ENCODE results near the gene NNMT. TPM values are rescaled to one million over a fixed set of nuclear protein-coding genes. Genes with fewer than 3 reads are reported as not detected.
A peak's percentile ranks its signal among the peaks of the same experiment; 100 is the strongest.

Gene NNMT
- total RNA-seq, 1 donor from 2014 or later, result 1,107 TPM

DNA sequence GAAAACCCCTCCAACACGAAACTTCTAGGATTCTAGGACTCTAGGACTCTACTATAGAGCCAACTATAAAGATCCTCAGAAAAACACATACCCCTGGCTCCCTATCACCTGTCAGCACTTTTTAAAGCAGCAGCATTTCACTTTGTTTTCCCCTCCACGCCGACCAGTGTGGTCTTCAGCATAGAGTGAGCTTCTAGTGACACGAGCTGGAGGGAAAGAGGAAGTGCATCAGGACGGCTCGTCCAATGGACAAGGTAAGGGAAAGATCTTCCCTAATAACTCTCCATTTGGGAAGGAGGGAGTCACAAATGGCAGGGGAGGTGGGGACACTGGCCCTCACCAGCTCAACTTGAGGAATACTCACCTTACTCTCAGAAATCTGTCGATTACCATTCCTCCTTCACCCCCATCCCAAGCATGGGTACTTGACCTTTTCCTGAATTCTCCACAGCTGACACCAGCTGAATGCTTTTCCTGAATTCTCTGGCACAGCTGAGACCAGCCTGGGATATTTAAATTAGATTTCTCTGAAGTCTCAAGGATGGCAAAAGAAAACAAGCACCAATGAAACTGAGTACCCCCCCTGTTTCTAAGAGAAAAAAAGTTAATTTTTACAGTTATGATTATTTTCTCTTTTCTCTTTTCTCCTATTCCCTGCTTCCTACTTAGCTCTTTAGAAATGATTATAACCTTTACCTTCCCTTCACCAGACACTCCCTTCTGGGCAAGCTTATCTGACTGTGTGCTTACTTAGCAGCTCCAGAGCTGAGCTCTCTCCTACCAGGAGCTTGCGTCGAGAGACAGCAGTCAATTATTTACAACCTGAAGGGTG is 33.3 kb upstream of the NNMT start:
- peak; percentile 70 for DNase-seq (ENCODE audit: low read depth)

DNA sequence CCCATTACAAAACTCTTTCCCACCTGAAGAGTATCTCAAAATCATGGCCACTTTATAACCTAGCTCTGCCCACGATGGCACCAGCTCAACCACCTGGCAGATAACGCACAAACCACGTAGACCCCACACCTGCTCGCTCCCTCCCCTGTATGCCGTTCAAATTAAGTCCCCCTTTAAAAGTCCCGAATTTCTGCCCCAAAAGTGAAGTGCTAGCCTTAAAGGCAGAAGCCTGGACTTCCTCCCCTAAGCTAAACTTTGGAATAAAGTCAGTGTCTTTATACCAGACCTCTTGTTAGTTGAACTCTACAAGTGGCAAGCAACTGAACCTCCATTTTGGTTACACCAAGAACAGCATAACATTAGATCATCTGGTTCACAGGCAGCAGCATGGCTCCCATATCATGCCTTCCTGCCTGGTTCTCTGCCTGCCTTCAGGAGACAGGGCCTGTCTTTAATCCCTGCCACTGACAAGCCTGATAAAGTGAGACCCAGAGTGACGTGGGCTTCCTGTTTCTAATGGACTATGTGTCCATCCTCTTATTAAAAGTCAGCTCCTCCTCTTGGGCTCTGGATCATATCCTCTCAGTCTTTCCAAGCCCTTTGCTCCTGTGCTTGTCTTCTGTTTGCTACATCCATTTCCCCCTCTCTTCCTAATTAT is 32.6 kb upstream of the NNMT start:
- DNase-seq (ENCODE audit: low read depth), result no peak

DNA sequence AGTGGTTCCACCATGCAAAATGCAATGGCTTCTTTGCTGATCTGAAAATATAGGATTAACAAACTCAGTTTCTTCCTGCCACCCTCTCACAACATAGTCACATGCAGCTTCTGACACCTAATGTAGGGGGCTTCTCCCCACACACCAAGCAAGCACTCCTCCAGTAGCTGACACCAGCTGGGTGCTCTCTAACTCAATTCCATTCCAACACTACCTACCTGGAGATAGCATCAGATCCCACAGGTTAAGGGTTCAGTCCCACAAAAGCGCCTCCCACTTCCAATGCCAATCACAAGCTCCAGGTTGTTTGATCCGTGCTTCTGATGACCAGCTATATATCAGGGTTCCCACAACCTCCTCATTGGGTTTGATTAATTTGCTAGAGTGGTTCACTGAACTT is 31.8 kb upstream of the NNMT start:
- no peak for DNase-seq (ENCODE audit: low read depth)

DNA sequence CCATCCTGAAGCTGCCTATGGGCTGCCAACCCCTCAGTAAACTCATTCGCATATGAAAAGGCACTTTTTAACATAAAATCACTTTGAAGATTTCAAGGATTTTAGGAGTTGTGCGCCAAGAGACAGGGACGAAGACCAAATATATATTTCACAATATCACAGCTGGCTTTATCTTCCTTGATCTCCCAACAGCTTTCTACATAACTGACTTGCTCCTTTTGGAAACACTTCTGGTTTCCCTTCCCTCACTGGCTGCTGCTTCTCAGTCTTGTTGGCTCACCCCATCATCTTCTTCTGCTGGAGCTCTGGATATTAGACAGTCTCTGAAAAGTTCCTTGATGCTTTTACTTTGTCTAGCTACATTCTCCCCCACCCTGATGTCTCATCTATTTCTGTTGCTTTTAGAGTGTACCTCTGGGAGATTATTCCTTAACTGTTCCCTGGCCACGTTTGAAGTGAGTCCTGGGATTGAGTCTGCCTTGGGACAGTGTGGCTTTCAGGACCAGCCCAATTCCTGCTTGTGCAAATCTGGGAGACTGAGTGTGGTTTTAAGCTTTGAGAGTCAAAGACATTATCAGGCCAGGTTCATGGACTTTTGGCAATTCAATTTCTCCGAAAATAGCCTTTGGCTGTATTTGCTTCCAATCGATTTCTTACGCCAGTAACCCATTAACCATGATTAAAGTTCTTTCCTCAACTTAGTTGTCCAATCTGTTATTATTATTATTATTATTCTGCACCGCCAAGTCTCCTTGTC is 30.9 kb upstream of the NNMT start:
- DNase-seq (ENCODE audit: low read depth), result no peak

DNA sequence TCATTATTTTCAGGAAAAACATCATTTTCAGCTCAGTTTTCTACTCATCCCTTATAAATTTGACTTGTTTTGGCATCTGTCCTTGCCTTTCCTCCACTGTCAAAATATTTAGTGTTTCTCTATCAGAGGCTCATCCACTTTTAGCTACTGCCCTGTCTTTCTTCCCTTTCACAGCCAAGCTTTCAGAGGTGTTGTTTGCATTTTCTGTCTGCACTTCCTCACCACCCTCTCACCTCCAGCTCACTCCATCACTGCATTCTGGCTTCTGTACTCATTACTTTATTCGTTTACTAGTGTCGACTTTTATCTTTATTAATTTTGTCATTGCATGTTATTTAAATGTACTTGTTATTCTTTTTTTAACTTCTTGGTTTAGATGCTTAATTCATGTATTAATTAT is 26.7 kb upstream of the NNMT start:
- no peak for DNase-seq (ENCODE audit: low read depth)

DNA sequence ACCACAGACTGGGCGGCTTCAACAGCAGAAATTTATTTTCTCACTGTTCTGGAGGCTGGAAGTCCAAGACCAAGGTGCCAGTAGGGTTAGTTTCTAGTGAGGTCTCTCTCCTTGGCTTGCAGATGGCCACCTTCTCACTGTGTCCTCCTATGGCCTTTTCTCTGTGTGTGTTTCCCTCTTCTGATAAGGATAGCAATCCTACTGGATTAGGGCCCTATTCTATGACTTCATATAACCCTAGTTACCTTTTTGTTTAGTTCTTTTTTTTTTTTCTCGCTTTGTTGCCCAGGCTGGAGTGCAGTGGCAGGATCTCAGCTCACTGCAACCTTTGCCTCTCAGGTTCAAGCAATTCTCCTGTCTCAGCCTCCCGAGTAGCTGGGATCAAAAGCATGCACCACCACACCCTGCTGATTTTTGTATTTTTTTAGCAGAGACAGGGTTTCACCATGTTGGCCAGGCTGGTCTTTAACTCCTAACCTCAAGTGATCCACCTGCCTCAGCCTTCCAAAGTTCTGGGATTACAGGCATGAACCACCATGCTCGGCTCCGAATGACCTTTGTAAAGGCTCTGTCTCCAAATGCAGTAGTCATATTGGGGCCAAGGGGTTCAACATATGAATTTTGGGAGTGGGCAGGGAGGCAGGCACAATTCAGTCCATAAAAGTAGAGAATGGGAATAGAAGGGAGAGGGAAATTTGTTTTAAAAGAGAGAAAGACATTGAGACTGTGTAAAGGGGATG is 25.5 kb upstream of the NNMT start:
- no peak for DNase-seq (ENCODE audit: low read depth)

DNA sequence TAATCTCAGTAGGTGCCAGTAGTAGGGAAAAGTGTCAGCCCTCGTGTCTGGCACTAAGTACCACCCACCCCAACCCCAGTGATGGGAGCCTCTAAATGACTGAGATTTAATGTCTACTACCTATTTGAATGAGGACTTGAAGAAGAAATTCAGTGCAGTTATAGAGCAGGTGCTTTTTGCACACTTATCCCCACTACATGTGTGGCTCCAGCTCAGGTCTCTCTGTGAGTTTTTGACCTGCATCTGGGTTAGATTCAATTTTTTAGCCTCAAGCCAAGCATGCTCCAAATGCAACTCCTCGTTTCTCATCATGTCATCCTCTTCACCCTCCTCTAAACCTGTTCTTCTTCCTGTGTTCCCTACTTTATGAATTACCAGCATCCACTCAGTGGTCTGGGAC is 24.9 kb upstream of the NNMT start:
- no peak for DNase-seq (ENCODE audit: low read depth)

DNA sequence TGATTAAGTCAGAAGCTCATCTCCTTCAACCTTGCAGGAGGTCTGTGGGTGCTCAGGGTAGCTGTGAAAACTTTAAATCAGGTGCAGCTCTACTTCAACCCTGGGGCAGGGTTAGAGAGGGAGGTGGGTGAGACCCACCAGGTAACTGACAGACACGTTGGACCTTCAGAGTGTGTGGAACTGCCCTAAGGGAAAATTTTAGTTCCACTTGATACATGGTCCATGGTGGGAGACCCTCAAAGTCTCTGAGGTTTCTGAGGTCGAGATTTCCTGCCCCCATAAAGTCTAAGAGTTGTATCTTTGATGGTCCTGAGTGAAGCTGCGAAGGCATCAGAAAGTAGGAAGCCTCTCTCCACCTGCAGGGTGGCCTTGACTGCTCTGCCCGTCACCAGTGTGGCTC is 23.9 kb upstream of the NNMT start:
- DNase-seq (ENCODE audit: low read depth), result no peak

DNA sequence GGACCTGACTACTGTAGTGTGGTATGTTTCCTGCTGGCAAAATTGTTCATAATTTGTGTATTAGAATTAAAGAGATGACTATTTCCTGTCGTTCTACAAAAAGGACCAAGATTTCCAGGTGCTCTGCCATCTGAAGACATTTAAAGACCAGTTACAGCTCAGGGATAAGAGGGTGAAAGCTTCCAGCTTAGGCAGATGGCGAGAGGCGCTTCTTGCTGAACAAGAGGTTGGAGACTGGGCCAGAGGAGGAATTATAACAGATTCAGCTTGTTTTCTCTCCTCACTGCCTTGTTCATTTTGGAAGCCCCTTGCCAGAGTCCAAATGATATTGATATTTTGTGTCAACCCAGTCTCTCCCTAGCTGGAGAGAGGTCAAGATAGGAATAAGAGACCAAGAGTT is 23.1 kb upstream of the NNMT start:
- DNase-seq (ENCODE audit: low read depth), result no peak

DNA sequence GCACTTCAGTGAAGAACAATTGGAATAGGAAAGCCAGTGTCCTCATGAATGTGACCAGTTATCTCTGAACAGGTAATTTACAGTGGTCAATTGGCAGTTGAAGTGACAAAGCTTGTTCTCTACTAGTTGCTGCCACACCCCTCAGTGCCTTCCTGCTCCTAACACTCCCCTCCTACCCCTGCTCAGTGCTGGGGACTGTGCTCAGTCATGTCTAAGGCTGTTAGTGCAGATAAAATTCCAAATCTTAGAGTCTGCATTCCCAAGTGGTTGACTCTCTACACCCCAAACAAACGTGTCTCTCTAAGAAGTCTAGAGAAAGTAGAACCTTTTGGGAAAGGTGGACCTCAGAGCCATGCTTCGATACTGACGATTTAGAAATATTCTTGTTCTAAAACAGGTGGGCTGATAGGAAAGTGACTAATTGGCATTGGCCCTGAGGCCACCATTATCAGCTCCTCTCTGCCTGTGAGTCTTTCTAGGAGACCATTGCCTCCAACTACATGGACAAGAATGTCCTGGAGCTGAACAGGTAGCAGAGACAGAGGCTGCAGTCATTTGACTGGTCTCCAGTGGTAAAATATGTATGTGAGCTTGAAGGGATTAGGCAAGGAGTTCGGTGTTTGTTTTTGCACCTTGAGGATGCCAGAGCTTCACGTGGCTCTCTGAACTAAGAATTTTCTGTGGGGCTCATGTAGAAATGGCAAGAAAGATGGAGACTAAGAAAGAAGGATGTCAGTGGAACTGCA is 22.1 kb upstream of the NNMT start:
- DNase-seq (ENCODE audit: low read depth), result no peak

DNA sequence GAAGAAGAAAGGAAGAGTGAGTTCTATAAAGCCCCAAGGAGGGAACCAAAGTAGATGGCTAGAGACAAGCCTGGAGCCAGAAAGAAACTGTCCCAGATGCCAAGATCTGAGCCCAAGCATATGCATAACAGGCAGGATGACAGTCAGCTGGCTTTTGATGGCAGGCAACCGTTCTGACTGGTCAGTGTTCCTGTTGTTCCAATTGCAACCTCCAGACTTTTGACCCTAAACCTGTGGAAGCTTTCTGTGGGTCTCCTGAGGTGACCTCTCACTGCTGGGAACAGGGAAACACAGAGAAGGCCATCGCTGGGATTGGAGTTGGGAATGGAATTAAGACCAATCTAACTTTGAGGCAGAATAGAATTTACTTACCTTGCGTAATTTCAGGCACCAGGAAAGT is 21.6 kb upstream of the NNMT start:
- DNase-seq (ENCODE audit: low read depth), result no peak

DNA sequence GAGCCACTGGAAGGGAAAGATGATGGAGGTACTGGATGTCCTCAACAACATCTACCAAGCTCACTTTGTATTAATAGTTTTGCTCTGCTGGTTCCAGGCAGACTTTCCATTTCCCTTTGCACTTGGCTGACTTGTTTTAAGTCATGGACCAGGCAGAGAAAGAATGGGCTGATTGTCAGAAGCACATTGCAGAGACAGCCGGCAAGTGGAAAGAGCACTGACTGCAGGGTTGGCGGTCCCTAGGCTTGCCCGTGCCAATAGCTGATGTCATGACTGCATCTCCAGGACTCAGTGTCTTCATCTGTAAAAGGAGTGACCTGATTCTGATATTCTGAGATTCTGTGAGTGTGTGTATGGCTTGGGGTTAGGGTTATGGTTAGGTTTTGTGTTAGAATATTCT is 20.9 kb upstream of the NNMT start:
- DNase-seq (ENCODE audit: low read depth), result no peak

DNA sequence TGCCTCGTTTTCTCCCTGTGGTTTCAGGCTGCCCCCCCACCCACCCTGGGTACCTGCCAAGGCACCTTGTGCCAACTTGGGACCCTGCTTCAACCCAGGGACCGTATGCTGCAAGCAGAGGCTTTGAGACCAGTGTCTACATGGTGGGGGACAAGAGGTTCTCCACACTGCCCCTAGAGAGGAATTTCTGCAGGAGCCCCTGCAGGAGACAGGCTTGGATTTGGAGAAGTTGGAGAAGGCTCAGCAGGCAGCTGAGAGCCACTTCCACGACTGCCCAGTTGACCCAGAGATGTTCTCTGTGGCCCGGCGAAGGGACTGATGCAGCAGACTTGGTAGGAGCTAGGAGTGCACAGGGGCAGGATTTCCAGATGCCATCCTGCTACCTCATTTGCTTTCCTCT is 20.1 kb upstream of the NNMT start:
- DNase-seq (ENCODE audit: low read depth), result no peak

DNA sequence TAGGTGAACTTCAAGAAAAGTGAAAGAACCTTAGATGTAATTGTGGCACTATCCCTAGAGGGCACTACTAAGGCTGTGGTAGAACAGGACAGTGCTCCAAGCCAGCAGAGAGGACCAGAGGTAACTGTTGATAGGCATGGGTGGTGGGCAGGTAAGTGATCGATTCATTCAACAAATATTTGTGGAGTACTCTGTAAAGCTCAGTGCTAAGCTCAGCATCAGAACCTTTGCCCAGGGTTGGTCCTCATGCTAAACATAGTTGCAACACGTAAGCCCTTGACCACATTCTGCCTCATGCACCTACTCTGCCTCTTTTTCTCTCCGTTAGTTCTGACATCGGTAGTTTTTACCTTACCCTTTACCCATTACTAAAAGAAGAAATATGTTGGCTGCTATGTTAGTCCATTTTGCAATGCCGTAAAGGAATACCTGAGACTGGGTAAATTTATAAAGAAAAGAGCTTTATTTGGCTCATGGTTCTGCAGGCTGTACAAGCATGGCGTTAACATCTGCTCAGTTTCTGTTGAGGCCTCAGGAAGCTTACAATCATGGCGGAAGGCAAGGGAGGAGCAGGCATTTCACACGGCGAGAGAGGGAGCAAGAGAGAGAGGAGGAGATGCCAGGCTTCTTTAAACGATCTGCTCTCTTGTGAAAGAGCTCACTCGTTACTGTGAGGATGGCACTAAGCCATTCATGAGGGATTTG is 18.4 kb upstream of the NNMT start:
- no peak for DNase-seq (ENCODE audit: low read depth)

DNA sequence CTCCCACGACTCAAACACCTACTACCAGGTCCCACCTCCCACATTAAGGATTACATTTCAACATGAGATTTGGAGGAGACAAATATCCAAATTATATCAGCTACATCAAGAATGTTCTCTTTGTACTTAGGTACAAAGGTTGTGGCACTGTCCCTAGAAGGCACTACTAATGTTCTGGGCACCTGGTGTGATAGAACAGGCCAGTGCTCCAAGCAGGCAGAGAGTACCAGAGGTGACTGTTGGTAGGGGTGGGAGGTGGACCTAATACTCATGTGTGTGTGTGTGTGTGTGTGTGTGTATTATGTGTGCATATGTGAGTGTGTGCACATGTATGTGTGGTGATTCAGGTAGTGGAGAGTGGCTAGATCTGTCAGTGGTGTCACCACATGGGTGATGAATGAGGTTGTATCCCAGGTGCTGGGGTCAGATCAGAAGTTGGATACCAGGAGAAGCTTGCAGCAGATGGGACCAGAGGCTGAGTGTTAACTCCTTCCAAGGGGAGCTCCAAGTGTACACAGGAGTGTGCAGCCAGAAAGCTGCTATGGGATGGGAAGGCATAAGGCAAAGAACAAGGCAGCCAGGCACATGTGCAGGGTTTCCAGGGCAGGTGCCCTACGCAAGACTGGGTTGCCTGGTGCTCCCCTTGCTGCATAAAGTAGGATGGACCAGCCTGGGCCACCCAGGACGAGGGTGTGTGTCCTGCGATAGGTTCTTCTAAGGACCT is 17.7 kb upstream of the NNMT start:
- no peak for DNase-seq (ENCODE audit: low read depth)

DNA sequence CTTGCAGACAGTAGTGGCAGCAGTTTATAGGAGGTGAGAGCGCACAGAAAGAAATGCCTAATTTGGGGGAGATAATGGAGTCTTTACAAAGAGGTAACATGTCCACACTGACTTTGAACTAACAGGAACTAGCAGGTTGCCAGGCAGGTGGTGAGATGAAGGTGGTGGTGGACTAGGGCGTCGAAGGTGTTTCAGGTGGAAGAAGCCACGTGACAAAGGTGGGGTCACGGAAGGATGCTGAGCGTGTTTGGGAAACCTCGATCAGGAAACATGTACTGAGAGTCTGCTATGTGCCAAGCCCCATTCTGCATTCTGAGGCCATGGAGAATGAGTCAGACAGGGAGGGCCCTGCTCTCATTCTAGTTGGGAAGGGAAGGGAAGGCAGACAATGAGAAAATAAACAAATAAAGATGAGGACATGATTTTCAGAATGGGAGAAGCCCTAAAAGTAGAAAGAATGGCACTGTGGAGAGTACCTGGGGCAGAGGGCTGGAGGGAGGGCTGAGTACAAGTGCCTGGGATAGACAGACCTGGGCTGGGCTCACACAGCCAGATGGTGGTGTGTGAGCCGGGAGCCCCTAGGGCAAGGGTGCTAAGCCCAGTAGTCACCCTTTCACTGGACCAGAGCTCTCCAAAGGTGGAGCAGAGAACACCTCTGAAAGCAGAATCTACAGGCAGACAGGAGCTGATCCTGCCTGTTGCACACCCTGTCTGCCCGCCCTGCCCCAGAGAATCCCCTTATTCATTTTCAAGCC is 16.2 kb upstream of the NNMT start:
- DNase-seq (ENCODE audit: low read depth), result peak; percentile 48

DNA sequence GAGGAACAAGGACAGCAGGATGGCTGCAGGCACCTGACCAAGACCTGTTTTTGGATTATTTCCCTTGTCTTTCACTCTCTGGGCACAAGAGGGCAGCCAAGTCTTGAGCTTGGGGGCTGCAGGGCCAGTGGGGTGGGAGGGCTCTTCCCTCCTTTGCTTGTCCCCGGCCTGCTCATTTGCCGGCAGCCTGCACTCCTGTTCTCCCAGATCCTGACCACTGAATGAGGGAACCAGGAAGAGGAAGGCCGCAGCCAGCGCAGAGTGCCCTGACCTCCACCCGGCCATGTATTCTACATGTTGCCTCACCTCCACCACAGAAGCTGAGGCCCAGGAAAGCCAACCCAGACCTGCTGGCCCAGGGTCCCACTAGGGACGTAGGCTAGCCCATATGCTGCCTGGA is 15.5 kb upstream of the NNMT start:
- DNase-seq (ENCODE audit: low read depth), result peak; percentile 92

DNA sequence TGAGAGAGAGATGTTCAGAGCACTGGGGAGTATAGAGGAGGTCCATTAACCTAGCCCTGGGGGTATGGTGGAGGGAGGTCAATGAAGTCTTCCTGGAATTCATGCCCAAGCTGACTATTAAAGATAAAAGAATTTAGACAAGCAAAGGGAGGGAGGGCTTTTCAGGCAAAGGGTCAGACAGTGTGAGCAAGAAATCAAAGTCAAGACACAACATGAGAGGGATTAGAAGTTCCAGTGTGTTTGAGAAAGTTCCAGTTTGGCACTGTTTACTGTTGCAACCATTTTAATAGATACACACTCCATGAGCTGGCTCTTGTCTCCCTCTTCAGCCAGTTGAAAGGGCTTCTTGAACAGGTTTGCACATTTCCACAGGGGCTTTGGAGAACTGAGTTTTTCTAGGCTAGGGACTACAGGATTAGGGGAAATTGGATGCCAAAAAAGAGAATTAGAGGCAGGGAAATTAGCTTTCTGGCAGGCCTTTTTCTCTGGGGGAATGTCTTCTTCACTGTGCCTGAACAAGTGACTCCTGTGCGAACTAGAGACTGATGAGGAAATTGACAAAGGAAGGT is 14.7 kb upstream of the NNMT start:
- DNase-seq (ENCODE audit: low read depth), result no peak

All from myocyte (in vitro differentiated cells).